Medulla oblongata (tissue), 1 donor: ENCODE data around the gene IQCK.
"Not testable (repeated sequence)": the region's sequence is repeated elsewhere in the genome, so short reads cannot be mapped to it uniquely, and the experiment has no call there.

Experiments used
- DNase-seq: peaks from one replicate; pipeline ENCODE4 v3.0.0-alpha.2; 2015; ENCODE audit errors: extremely low spot score

The IQCK gene

GRCh38 chr16:19757762-19758595 lies 39.9 kb downstream of the IQCK start:
- DNase-seq = peak; percentile 88

- no peak for DNase-seq
Measured at GRCh38 chr16:19760356-19761060, 42.4 kb downstream of the IQCK start.

GRCh38 chr16:19765860-19766553 lies 47.9 kb downstream of the IQCK start:
- DNase-seq = peak; percentile 94

GRCh38 chr16:19766554-19766884 lies 48.4 kb downstream of the IQCK start:
- DNase-seq = no peak

- no peak for DNase-seq
Measured at GRCh38 chr16:19766988-19767387, 48.9 kb downstream of the IQCK start.

- no peak for DNase-seq
Measured at GRCh38 chr16:19767497-19767896, 49.4 kb downstream of the IQCK start.

- DNase-seq = no peak
Measured at GRCh38 chr16:19769239-19769638, 51.2 kb downstream of the IQCK start.

GRCh38 chr16:19771040-19771439 lies 53.0 kb downstream of the IQCK start:
- DNase-seq = no peak

- DNase-seq = no peak
Measured at GRCh38 chr16:19771796-19772195, 53.7 kb downstream of the IQCK start.

- no peak for DNase-seq
Measured at GRCh38 chr16:19774024-19774423, 56.0 kb downstream of the IQCK start.

GRCh38 chr16:19776147-19776546 lies 58.1 kb downstream of the IQCK start:
- DNase-seq = no peak

- DNase-seq = no peak
Measured at GRCh38 chr16:19776565-19776964, 58.5 kb downstream of the IQCK start.

- no peak for DNase-seq
Measured at GRCh38 chr16:19780321-19780720, 62.2 kb downstream of the IQCK start.

- DNase-seq = no peak
Measured at GRCh38 chr16:19781226-19781625, 63.2 kb downstream of the IQCK start.

GRCh38 chr16:19783363-19784182 lies 65.5 kb downstream of the IQCK start:
- peak; percentile 63 for DNase-seq

GRCh38 chr16:19784183-19784736 lies 66.2 kb downstream of the IQCK start:
- DNase-seq = no peak

- no peak for DNase-seq
Measured at GRCh38 chr16:19785081-19785480, 67.0 kb downstream of the IQCK start.

- DNase-seq = peak; percentile 85
Measured at GRCh38 chr16:19785512-19786130, 67.5 kb downstream of the IQCK start.

GRCh38 chr16:19801369-19801768 lies 83.3 kb downstream of the IQCK start:
- DNase-seq = not testable (repeated sequence)

GRCh38 chr16:19801824-19802223 lies 83.8 kb downstream of the IQCK start:
- DNase-seq = not testable (repeated sequence)

GRCh38 chr16:19802612-19803011 lies 84.5 kb downstream of the IQCK start:
- DNase-seq = no peak
